Ramos (cell line): ENCODE results near the gene MTA2.
"Not testable (repeated sequence)": the region's sequence is repeated elsewhere in the genome, so short reads cannot be mapped to it uniquely, and the experiment has no call there.

Experiments used
- in situ Hi-C: fragments of 300-500 bp; cut with MboI; formaldehyde crosslinking; loops from one replicate; pipeline ENCODE4 v1.14.3; 2022; ENCODE audit warnings: low sequenced_read_pairs; ENCODE audit not compliant: unreplicated experiment

Gene MTA2

GRCh38 chr11:62573006-62573591 lies 28.6 kb downstream of the MTA2 start:
- in situ Hi-C loops, result no loop called here

GRCh38 chr11:62572431-62572830 lies 29.2 kb downstream of the MTA2 start:
- in situ Hi-C loops, result no loop called here

- in situ Hi-C loops, result not testable (repeated sequence)
These were observed 30.2 kb downstream of the MTA2 start for GRCh38 chr11:62571493-62571892.

- in situ Hi-C loops, result not testable (repeated sequence)
These were observed 30.8 kb downstream of the MTA2 start for GRCh38 chr11:62570903-62571302.

- in situ Hi-C loops, result no loop called here
These were observed 32.1 kb downstream of the MTA2 start for GRCh38 chr11:62569611-62570010.

GRCh38 chr11:62567018-62567633 lies 34.5 kb downstream of the MTA2 start:
- in situ Hi-C loops, result no loop called here

- in situ Hi-C loops, result no loop called here
These were observed 35.4 kb downstream of the MTA2 start for GRCh38 chr11:62566247-62566646.

- in situ Hi-C loops, result no loop called here
These were observed 36.4 kb downstream of the MTA2 start for GRCh38 chr11:62565100-62565802.

GRCh38 chr11:62561677-62562230 lies 39.9 kb downstream of the MTA2 start:
- in situ Hi-C loops, result not testable (repeated sequence)

- in situ Hi-C loops, result no loop called here
These were observed 41.0 kb downstream of the MTA2 start for GRCh38 chr11:62560566-62561103.

GRCh38 chr11:62559626-62560025 lies 42.0 kb downstream of the MTA2 start:
- in situ Hi-C loops, result loop anchor here (5.0 kb wide), 1 partner anchor 137 kb away; no protein-coding TSS in a partner anchor

- in situ Hi-C loops, result loop anchor here (5.0 kb wide), 1 partner anchor 137 kb away; no protein-coding TSS in a partner anchor
These were observed 42.5 kb downstream of the MTA2 start for GRCh38 chr11:62559204-62559603.

GRCh38 chr11:62558669-62559068 lies 43.0 kb downstream of the MTA2 start:
- in situ Hi-C loops, result loop anchor here (5.0 kb wide), 1 partner anchor 136 kb away; no protein-coding TSS in a partner anchor

- in situ Hi-C loops, result loop anchor here (5.0 kb wide), 1 partner anchor 135 kb away; no protein-coding TSS in a partner anchor
These were observed 44.6 kb downstream of the MTA2 start for GRCh38 chr11:62556875-62557631.

GRCh38 chr11:62556108-62556874 lies 45.4 kb downstream of the MTA2 start:
- in situ Hi-C loops, result loop anchor here (5.0 kb wide), 1 partner anchor 134 kb away; no protein-coding TSS in a partner anchor

GRCh38 chr11:62555464-62556107 lies 46.1 kb downstream of the MTA2 start:
- in situ Hi-C loops, result loop anchor here (5.0 kb wide), 1 partner anchor 133 kb away; no protein-coding TSS in a partner anchor

GRCh38 chr11:62554387-62555167 lies 47.1 kb downstream of the MTA2 start:
- in situ Hi-C loops, result loop anchor here (5.0 kb wide), 1 partner anchor 132 kb away; no protein-coding TSS in a partner anchor

- in situ Hi-C loops, result no loop called here
These were observed 47.8 kb downstream of the MTA2 start for GRCh38 chr11:62553839-62554361.
